ENCODE measurements around the gene NHSL1.

Gene NHSL1

DNA sequence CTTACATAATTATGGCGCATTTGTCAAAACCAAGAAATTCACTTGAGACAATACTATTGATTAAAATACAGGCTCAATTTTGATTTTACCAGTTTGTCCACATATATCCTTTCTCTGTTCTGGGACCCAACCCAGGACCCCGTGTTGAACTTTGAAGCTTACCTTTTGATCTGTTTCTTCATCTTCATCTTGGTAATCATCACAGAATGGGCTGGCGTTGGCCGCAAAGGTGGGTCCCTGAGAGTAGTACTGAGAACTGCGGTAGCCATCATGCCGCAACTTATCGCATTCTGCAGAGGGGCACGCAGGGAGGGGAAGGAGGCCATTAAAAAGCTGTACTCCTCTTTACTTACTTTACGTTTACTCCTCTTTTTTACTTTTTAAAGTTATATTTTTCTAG is 26.1 kb downstream of the NHSL1 start:
- in situ Hi-C loops (cut with MboI; ENCODE audit: low sequenced_read_pairs) = no loop called here

DNA sequence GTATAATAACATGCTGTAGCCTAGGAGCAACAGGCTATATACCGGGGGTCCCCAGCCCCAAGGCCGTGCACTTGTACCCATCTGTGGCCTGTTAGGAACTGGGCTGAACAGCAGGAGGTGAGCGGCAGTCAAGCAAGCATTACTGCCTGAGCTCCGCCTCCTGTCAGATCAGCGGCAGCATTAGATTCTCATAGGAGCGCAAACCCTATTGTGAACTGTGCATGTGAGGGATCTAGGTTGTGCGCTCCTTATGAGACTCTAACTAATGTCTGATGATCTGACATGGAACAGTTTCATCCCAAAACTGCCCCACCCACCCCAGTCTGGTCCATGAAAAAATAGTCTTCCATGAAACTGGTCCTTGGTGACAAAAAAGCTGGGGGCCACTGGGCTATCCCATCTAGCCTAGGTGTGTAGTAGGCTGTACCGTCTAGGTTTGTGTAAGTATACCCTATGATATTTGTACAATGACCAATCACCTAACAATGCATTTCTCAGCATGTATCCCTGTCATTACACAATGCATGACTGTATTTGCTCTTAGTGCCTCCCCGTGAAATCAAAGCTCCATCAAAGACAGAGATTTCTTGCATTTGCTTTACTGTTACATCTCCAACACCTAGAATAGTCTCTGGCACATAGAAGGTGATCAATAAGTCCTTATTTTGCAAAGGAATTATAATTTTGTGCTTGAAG is 30.8 kb downstream of the NHSL1 start:
- in situ Hi-C loops (cut with MboI; ENCODE audit: low sequenced_read_pairs) = no loop called here

DNA sequence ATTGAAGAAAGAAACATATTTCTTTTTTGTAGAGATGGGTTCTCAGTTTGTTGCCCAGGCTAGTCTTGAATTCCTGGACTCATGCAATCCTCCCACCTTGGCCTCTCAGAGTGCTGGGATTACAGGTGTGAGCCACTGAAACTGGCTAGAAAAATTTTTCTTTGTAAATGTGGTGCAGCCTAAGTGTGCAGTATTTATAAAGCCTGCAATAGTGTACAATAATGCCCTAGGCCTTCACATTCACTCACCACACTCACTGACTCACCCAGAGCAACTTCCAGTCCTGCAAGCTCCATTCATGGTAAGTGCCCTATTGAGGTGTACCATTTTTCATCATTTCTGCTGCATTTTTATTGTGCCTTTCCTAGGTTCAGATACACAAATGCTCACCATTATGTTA is 31.4 kb downstream of the NHSL1 start:
- in situ Hi-C loops (cut with MboI; ENCODE audit: low sequenced_read_pairs) = no loop called here

DNA sequence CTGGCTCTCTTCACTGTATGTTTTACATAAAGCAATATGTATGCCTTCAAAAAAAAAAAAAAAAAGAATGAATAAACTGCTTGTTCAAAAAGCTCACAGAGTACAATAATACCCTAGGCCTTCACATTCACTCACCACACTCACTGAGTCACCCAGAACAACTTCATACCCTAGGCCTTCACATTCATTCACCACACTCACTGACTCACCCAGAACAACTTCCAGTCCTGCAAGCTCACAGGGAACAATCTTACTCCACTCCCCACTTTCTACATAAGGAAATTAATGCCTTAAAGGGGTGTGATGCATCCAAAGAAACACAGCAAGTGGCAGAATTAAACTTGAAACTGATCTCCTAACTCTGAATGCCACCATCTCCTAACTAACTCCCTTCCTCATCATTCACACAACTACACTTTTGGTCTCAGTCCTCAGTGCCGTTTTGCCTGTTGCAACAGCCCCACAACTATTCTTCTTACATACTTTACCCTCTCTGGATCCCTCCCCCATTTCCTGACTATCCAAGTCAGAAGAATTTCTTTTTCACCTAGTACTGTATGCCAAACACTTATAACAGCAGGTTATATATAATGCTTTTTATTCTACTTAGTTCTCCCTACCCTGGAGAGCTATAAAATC is 34.2 kb downstream of the NHSL1 start:
- in situ Hi-C loops (cut with MboI; ENCODE audit: low sequenced_read_pairs) = no loop called here

DNA sequence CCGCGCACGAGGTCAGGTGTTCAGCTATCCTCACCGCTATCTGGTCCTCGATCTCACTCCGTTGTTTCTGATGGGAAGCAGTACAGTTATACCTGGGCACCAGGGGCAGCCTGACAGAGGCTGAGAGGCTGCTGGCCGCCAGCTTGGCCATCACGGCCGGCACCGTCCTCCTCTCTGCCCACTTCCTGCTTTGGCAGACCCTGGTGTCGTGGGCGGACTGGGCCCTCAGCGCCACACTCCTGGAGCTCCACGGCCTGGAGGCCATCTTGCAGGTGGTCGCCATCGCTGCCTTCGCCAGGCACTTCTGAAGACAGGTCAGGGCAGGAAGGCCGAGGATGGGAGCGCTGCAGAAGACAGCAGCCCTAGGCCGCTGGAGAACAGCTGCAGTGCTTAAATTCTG is 35.2 kb downstream of the NHSL1 start:
- in situ Hi-C loops (cut with MboI; ENCODE audit: low sequenced_read_pairs) = no loop called here

DNA sequence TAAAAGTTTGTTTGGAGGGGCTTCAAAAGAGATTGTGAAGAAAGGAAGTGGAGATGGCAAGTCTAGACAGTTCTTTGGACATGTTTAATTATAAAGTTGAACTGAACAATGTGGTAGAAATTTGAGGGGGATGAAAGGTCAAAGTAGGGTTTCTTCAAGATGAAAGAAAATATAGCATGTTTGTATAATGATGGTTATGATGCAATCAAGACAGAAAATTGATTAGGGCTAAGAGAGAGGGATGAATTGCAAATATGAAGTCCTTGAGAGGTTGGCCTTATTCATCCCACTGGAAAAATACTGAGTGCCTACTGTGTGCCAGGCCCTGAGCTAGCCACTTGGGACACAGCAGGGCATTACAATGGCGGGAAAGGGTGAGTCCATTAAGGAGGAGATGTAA is 37.6 kb downstream of the NHSL1 start:
- in situ Hi-C loops (cut with MboI; ENCODE audit: low sequenced_read_pairs) = no loop called here

DNA sequence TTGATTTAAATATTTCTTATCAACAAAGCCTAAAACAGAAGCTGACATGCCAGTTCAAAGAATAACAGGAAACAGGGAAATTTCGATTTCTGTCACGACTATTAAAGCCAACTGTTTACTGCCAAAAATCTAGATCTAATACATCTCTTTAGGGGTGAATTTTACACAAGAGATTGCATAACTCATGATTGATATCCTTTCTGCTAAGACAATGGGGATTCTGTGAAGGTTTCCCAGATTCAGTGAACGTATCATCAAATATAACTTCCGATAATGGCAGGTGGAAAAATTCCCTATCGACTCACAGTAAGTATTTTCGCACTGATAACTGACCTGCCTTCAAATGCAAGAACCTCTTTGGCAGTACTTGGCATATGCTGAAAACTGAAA is 42.9 kb downstream of the NHSL1 start:
- in situ Hi-C loops (cut with MboI; ENCODE audit: low sequenced_read_pairs) = no loop called here

DNA sequence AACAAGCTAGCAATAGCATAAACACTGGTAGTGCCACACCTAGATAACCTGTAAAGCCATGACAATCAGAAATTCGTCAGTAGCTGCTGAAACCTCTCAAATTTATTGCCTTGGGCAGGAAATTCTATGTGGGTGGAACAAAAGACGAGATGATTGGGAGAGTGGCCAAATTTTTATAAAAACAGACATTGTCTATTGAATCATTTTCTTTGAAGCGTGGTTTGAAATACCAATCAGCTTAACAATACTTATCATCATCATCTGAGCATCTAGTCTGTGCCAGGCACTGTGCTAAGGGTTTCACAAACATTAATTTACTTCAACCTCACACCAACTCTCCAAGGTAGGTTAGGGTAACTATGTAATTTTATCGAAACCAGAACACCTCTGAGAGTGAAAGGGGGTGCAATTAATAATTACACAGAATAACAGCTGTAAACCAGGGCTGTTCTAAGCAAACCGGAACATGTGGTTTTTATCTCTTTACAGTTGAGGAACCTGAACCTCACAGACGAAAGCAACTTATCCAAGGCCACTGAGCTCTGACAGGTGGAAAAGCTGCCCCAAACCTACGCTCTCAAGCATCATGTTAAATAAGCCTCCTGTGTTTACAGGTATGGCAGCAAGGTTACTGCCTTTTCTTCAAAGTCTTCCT is 43.4 kb downstream of the NHSL1 start:
- in situ Hi-C loops (cut with MboI; ENCODE audit: low sequenced_read_pairs) = no loop called here

DNA sequence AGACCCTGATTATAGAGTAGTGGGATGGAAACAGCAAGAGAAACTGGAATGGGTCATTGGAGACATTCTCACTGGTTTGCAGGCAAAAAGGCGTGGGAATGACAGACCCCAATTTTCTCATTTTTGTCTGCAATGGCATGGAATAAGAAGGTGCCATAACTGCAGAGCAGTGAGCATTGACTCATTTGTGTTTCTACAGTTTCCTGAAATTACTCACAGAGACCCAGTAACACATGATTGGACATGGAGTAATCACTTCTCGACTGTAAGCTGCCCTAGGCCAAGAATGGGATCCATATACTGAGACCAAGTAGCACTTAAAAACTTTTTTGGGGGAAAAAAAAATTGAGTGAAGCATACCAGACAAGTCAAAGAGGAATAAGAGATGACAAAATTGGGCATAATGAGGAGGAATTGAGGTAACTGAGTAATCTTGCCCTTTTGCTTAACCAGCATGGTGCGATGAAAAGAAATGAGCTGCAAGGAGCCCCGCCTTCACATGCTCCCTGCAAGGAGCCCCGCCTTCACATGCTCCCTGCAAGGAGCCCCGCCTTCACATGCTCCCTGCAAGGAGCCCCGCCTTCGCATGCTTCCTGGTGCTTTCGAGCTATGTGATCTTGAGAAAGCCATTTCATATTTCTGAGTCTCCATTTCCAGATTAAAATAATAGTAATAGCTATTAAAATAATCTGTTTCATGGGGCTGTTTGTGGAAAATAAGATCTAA is 44.1 kb downstream of the NHSL1 start:
- in situ Hi-C loops (cut with MboI; ENCODE audit: low sequenced_read_pairs) = no loop called here

DNA sequence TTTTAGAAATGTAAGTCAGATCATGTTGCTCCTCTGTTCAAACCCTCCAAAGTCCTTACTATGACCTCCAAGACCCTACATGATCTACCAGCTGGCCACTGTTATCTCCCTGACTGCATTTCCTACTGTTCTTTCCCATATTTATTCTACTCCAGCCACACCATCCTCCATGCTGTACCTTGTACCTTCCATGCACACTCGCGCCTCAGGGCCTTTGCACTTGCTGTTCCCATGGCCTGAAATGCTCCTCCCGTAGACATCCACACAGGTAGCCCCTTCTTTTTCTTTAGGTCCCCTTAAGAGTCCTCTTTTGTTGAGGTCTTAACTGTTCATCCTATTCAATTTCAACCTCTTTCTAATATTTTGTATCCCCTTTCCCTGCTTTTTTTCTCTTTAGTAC is 48.3 kb downstream of the NHSL1 start:
- in situ Hi-C loops (cut with MboI; ENCODE audit: low sequenced_read_pairs) = no loop called here

DNA sequence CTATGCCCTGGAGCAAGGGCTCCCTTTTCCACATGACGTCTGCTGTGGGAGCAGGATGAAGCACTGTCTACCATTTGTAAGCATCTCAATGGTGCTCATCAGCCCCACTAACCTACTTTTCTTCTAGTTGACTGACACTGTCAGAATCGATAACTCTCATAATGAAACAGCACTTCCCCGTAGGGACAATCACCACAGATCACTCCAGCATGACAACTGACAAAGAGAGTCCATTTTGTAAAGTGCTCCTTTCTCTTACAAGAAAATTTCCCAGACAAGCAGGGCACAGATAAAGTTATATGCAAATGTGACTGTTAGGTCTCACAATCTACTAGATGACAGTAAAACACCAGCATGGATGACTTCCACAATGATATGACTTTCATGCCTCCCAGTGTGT is 48.8 kb downstream of the NHSL1 start:
- in situ Hi-C loops (cut with MboI; ENCODE audit: low sequenced_read_pairs) = no loop called here

DNA sequence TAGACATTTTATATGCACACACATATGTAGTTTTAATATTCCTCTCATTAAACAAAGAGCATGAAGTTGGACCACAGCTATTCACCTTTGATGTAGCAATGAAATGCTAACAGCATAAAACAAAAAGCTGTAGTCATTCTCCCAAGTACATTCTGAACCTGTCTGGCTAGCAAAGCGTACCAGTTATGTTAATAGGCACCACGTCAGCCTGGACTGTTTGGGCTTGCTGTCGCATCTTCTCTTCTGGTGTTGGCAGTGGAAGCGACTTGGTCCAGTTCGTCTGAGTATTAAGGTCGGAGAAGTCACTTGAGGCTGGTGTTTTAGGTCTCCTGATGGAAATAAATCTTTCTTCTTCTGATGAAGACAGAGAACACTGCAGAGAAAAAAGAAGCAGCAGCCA is 52.5 kb downstream of the NHSL1 start:
- in situ Hi-C loops (cut with MboI; ENCODE audit: low sequenced_read_pairs) = no loop called here

DNA sequence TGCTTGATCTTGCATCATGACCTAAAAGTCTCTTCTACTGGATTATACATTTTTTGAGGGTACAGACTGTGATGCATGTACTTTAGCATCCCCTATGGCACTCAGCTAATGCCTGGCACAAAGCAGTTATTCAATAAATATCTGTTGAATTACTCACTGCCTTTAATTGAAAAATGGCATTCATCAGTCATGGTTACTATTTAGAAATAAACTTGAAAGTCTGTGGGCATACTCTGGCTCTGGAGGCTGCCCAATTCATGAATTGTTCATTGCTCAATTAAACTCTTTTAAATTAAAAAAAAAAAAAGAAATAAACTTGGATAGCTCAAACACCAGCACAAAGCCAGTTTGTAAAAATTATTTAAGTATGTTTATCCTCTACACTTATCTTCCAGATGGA is 55.3 kb downstream of the NHSL1 start:
- in situ Hi-C loops (cut with MboI; ENCODE audit: low sequenced_read_pairs) = no loop called here

DNA sequence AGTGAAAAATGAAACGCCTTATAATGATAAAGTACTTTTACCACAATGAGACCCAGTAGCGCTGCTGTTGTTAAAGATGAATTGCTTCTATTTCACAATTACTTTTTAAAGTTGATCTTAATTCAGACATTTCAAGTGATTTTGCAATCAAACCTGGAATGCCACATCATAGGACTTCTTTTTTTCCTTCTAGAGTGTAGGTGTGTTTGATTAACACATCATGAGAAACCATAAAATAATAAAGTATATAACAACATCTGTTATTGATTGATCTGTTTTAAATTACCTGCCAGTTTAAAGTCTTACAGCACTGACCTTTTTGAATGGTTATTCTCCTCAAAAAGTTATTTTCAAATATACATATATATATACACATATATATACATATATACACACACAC is 56.6 kb downstream of the NHSL1 start:
- in situ Hi-C loops (cut with MboI; ENCODE audit: low sequenced_read_pairs) = no loop called here

DNA sequence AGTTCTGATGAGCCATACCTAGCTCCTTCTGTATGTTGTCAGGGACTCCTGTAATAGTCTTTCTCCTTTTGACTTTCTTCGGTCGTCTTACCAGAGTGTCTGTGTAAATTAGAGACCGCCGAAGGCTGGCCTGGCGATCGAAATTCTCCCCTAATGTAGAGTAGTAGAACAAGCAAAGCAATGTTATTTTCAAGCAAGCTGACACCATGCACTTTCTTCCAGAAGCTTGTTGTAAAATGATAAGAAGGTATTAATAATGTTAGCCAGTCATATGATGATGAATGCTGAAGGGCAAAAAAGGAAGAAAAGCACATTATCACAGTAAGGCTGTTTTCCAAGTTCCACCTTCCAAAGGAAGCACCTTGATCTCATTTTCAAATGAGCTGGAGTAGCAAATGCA is 57.3 kb downstream of the NHSL1 start:
- in situ Hi-C loops (cut with MboI; ENCODE audit: low sequenced_read_pairs) = no loop called here

DNA sequence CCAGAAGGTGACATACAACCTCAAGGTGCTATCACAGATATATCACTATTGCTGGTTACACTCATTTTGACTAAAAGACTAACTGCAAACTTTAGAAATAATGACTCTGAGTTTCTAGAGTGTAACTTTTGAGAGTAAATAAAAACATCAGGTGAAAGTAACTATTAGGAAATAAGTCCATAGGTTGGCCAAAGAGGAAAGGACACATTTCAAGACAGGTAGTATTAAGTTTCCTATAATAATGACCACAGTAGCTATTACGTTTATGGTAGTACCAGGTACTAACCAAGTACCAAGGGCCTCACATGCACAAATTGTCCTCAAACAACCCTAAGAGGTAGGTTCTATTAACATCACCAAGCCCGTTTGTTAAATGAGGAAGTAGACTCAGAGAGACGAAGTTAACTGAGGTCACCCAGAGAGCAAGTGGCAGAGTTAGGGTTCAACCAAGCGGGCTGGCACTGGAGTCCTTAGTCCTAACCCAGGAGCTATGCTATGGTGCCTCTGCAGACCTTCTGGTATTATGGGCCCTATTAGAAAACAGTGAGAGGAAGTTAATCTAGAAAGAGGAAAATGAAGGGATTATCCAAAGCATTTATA is 58.4 kb downstream of the NHSL1 start:
- in situ Hi-C loops (cut with MboI; ENCODE audit: low sequenced_read_pairs) = no loop called here

DNA sequence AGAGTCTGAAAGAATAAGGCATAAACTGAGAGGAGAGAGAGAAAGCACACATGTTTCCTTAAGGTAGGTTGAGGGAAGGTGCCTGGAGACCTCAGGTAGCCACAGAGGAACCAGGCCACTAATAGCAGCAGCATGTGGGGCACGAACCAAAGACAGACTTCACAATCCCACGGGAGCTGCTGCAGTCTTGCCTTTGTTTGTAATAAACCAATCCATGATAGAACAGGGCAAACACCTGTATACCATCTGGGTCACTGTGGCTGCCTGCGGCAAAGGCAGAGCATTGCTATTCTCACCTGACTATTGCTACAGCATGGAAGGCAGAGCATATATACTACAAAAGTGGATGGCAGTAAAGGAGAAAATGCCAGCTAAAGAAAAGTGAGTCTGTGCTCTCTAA is 59.0 kb downstream of the NHSL1 start:
- in situ Hi-C loops (cut with MboI; ENCODE audit: low sequenced_read_pairs) = no loop called here

DNA sequence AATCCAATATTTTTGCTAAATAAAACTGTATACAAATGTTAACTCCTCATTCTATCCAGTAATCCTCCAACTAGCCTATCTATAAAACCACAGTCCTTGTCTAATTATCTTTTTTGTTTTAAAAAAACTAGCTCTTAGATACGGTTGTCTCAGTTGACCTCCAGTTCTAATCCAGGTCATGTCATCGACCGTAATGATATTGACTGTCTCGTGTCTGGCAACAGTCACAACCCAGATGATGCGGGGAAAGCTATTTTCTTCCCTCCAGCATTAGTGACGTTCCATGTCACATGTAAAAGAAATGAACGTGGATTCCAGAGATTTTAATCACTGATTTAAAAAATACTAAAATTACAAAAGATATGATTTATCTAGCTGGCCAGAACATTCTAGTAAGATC is 59.7 kb downstream of the NHSL1 start:
- in situ Hi-C loops (cut with MboI; ENCODE audit: low sequenced_read_pairs) = loop anchor here (10.0 kb wide), 1 partner anchor 335 kb away; the partner anchor contains the start of gene CCDC28A

DNA sequence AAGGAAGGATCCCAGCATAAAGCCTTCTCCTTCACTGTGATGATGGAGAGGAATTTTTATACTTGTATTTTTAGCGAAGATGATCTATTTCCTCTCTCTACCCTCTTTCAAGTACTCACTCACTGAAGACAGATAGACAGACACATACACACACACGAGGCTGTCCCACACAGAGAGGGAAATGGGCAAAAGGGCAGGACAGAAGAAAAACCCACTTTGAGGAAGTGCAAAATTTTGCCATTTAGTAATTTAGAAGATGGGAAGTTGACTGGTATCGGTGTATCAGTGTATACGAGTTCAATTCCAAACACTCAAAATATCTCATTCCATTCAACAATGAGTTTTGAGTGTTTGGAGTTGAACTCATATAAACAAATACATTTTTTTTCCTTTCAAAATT is 64.4 kb downstream of the NHSL1 start:
- in situ Hi-C loops (cut with MboI; ENCODE audit: low sequenced_read_pairs) = loop anchor here (5.0 to 10.0 kb wide), 2 partner anchors 72 to 340 kb away; partner anchors contain the start of gene CCDC28A

DNA sequence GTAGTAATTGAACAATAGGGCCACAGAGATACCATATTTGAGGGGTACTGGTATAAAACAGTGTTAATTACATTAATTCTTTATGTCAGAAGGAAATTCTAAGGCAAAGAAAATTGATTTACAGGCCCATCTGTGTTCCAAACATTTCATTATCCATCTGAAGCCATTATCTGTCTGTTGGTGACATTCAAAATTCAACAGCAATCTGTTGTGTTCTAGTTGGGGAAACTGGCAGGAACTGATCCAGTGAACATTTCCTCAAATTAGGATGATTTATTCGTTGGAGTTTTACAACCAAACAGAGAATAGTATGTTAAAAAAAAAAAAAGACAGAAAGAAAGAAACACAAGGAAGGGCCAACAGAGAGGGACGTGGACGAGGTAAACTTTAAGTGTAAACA is 65.2 kb downstream of the NHSL1 start:
- in situ Hi-C loops (cut with MboI; ENCODE audit: low sequenced_read_pairs) = loop anchor here (5.0 to 10.0 kb wide), 2 partner anchors 73 to 341 kb away; partner anchors contain the start of gene CCDC28A

DNA sequence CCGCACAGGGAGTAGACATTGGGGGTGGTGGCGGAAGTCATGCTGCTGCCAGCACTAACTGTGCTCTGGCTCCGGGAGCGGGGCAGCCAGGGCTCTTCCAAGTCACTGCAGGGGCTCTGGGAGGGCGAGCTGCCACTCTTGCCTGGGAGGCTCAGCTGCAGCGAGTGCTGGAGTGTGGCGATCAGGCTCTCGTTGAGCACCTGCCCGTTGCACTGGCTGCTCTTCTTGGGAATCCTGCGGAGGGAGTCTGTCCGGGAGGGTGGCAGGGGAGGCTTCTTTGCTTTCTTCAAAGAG is 67.3 kb downstream of the NHSL1 start:
- in situ Hi-C loops (cut with MboI; ENCODE audit: low sequenced_read_pairs) = loop anchor here (5.0 to 10.0 kb wide), 2 partner anchors 75 to 343 kb away; partner anchors contain the start of gene CCDC28A
